K562 (cell line): ENCODE results near the gene WDR83. TPM values are rescaled to one million over a fixed set of nuclear protein-coding genes. Genes with fewer than 3 reads are reported as not detected.

Source experiments
- ATAC-seq: fragments of 200-7000 bp; cut with Tn5 transposase; 3 replicates; pipeline ENCODE4 v1.9.1; 2020; ENCODE audit warnings: moderate library complexity
- BruUV-seq: library from RNA; stranded (reverse); fragments of 400-500 nt; replicated peaks from 2 replicates; lab custom pipeline; 2021; lab: Mats Ljungman, UMichigan
- CTCF ChIA-PET: fragments of 300-600 bp; formaldehyde crosslinking; extraction: SDS; loops from one replicate; lab custom pipeline; 2021; ENCODE audit warnings: low intra/inter-chr PET ratio; lab: Yijun Ruan, JAX
- POLR2A ChIA-PET: fragments of 300-600, 350-650 bp; sonication (Branson Sonifier 250); formaldehyde crosslinking; extraction: SDS; loops from one replicate; lab custom pipeline; 2021; ENCODE audit warnings: antibody characterized with exemption, inconsistent platforms; lab: Yijun Ruan, JAX
- DNase-seq, 4 experiments: peaks; one replicate each; pipeline versions ENCODE4 v3.0.0 to v3.0.0-alpha.2; 2011 to 2018; ENCODE audit warnings: low spot score in 3 of 4, mixed read lengths in 3 of 4; ENCODE audit errors: extremely low read depth in 1 of 4
- FAIRE-seq: peaks from 2 replicates; lab custom pipeline; 2011; peaks lifted over from hg19 to GRCh38; lab: Jason Lieb, UNC
- H2AFZ ChIP-seq: 2 replicates; pipeline ENCODE4 v1.6.0; 2011; ENCODE audit warnings: low read depth, low read length, control low read depth, inconsistent platforms
- H3K27ac ChIP-seq: fragments of 200-600 bp; 3 replicates; pipeline ENCODE4 v1.8.0; 2011; ENCODE audit warnings: low read depth, mild to moderate bottlenecking, control low read depth, inconsistent platforms, low read length, moderate library complexity, mixed read lengths; ENCODE audit errors: extremely low read depth
- H3K27me3 ChIP-seq, 2 experiments: fragments of 300-600 bp in 1 of 2; 2 replicates in 1 of 2; 3 replicates in 1 of 2; pipeline versions ENCODE4 v1.6.0 to v1.8.0; 2011; ENCODE audit warnings: inconsistent platforms in 2 of 2, low read length in 2 of 2, mild to moderate bottlenecking in 1 of 2, mixed read lengths in 1 of 2, moderate library complexity in 1 of 2; ENCODE audit not compliant: control insufficient read depth in 2 of 2, insufficient read depth in 2 of 2
- H3K36me3 ChIP-seq: fragments of 300-600 bp; 3 replicates; pipeline ENCODE4 v1.8.0; 2011; ENCODE audit warnings: mild to moderate bottlenecking, low read length, inconsistent platforms; ENCODE audit not compliant: control insufficient read depth, insufficient read depth
- H3K4me1 ChIP-seq, 2 experiments: fragments of 200-600 bp in 1 of 2; replicated peaks in 1 of 2; 2 replicates in 1 of 2; 3 replicates in 1 of 2; pipeline versions ENCODE4 v1.5.1 to v1.8.0; 2011; ENCODE audit warnings: inconsistent platforms in 2 of 2, low read length in 2 of 2, mild to moderate bottlenecking in 1 of 2, mixed read lengths in 1 of 2, moderate library complexity in 1 of 2; ENCODE audit not compliant: control insufficient read depth in 2 of 2, insufficient read depth in 2 of 2
- H3K4me2 ChIP-seq: 2 replicates; pipeline ENCODE4 v1.6.1; 2011; ENCODE audit warnings: low read length, control low read depth, inconsistent platforms, mixed read lengths; ENCODE audit not compliant: insufficient read depth
- H3K4me3 ChIP-seq: fragments of 200-600 bp; sonication (generic), shearing (Covaris generic); 2 replicates; pipeline ENCODE4 v1.5.1; 2016; ENCODE audit warnings: control low read depth, inconsistent platforms
- H3K79me2 ChIP-seq: fragments of 200-600 bp; 3 replicates; pipeline ENCODE4 v1.8.0; 2011; ENCODE audit warnings: low read length, inconsistent platforms; ENCODE audit not compliant: control insufficient read depth, insufficient read depth
- H3K9ac ChIP-seq, 2 experiments: 2 replicates each; pipeline versions ENCODE4 v1.6.0 to v1.6.1; 2011; ENCODE audit warnings: low read depth in 2 of 2, low read length in 2 of 2, control low read depth in 1 of 2, inconsistent platforms in 1 of 2, mild to moderate bottlenecking in 1 of 2, mixed read lengths in 1 of 2; ENCODE audit not compliant: insufficient read depth in 1 of 2
- H3K9me1 ChIP-seq: one replicate; pipeline ENCODE4 v1.6.0; 2011; ENCODE audit warnings: inconsistent platforms, mild to moderate bottlenecking, low read length, moderate library complexity; ENCODE audit not compliant: control insufficient read depth, insufficient read depth
- H3K9me3 ChIP-seq: replicated peaks from 2 replicates; pipeline ENCODE4 v1.5.1; 2011; ENCODE audit warnings: low read depth, low read length, inconsistent platforms; ENCODE audit not compliant: control insufficient read depth, insufficient read depth
- H4K20me1 ChIP-seq: replicated peaks from 2 replicates; pipeline ENCODE4 v1.6.1; 2011; ENCODE audit warnings: low read length, inconsistent platforms, mixed read lengths; ENCODE audit not compliant: control insufficient read depth, insufficient read depth
- ARID2 ChIP-seq: fragments of 450-650 bp; IDR thresholded peaks from 2 replicates; pipeline ENCODE4 v1.6.1; 2017; ENCODE audit warnings: antibody characterized with exemption, mild to moderate bottlenecking
- PCBP2 ChIP-seq: fragments of 200-400 bp; formaldehyde crosslinking; IDR thresholded peaks from 2 replicates; pipeline ENCODE4 v1.6.1; 2018; ENCODE audit warnings: low read length, low read depth, mild to moderate bottlenecking, moderate library complexity; ENCODE audit not compliant: poor library complexity, severe bottlenecking
- WGBS: fragments of 100-300 bp; shearing (Covaris generic); methylation state at CpG from one replicate; pipeline ENCODE4 v1.1.6; 2016; ENCODE audit warnings: low coverage, mixed read lengths; ENCODE audit not compliant: insufficient coverage; ENCODE audit errors: missing lambda C conversion rate; 5-methylcytosine and 5-hydroxymethylcytosine counted together
- in situ Hi-C: fragments of 300-500 bp; cut with MboI; formaldehyde crosslinking; loops from 4 replicates; pipeline ENCODE4 v1.15.0; 2018; ENCODE audit warnings: inconsistent platforms, mixed read lengths
- intact Hi-C: fragments of 100-400 bp; cut with micrococcal nuclease; formaldehyde crosslinking; loops from 2 replicates; pipeline ENCODE4 v1.14.2; 2022
- polyA plus RNA-seq, 8 experiments: library from polyadenylated mRNA; depleted of rRNA in 4 of 8; stranded (reverse) in 5 of 8; unstranded in 3 of 8; fragments of >200 nt; fragmentation: Nextera tagmentation in 2 of 8; fragmentation: Illumina TruSeq in 1 of 8; extraction: Ambion mirVana in 2 of 8; extraction: Trizol in 1 of 8; gene quantifications; 2 replicates each; pipeline versions ENCODE4 v1.2.1 to v1.2.3, GENCODE V29; 2011 to 2014; ENCODE audit warnings: inconsistent platforms in 1 of 8, missing spikeins in 1 of 8
- total RNA-seq, 7 experiments: library from RNA; depleted of rRNA in 6 of 7; stranded (reverse); fragments of >200 nt in 6 of 7; fragmentation: Illumina TruSeq in 2 of 7; extraction: Trizol in 2 of 7; gene quantifications; 2 replicates each; pipeline versions ENCODE4 v1.2.1 to v1.2.3, GENCODE V29; 2011 to 2021; ENCODE audit warnings: low replicate concordance in 1 of 7
- TF ChIP-seq, protein P1 (sequence below): sonication (generic); formaldehyde crosslinking; IDR thresholded peaks from 2 replicates; pipeline ENCODE4 v1.8.1; 2023; ENCODE audit warnings: mild to moderate bottlenecking, missing genetic modification reagents

WDR83 gene
- total and polyA plus RNA-seq, 9 of the 15 experiments (the other 6 are each of a cell fraction or from before 2014, with no cell fraction given) = 0.52 to 21.3 (median 4.2) TPM

DNA sequence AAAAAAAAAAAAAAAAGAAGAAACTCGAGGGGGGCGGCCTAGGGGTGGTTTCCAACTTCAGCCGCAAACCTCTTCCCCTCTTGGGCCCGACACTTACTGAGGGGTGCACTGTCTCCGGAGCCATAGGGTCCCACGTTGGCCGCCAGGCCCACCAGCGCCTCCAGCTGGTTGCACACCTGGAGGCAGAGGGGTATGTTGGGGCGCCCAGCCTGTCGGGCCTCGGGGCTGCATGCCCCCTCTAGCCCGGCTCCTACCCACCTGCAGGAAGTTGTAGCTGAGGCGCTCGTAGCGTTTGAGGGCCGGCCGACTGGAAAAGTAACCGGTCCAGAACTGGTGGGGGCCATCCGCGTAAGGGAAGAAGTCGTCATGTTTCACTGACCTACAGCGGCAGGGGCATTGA is 8.6 kb upstream of the WDR83 start:
- Histone ChIP-seq H3K4me3 (no peak overlapping the region), H3K9me1 (no peaks in the 10 kb centered on the region), H3K27ac (no peak overlapping the region), H3K4me1 (peaks cover 0 to 8% of the 10 kb centered on the region in 2 experiments; a peak in 2 of 5 replicates), H4K20me1 (no peaks in the 10 kb centered on the region), H2AFZ (no peak overlapping the region), H3K36me3 (peaks cover 31% of the 10 kb centered on the region; the same call in 2 of the 3 replicates), H3K79me2 (no peaks in the 10 kb centered on the region), H3K27me3 (no peaks in the 10 kb centered on the region), H3K4me2 (no peak overlapping the region), H3K9ac (no peak overlapping the region; a peak in 1 of 4 replicates), H3K9me3 (0 out of 2 replicates have a peak, but pooled peaks cover 1% of the 10 kb centered on the region)
- ChIA-PET POLR2A (no interaction called here), CTCF (interaction anchor here (0.6 kb wide), 1 partner anchor 93 kb away, joined by 3 read pairs; no protein-coding TSS in a partner anchor)
- WGBS = 97% methylated on average over 19 of the region's 22 CpGs
- no peak for FAIRE-seq
- TF ChIP-seq ARID2 (no peak), PCBP2 (no peak)
- TF ChIP-seq, protein P1, sequence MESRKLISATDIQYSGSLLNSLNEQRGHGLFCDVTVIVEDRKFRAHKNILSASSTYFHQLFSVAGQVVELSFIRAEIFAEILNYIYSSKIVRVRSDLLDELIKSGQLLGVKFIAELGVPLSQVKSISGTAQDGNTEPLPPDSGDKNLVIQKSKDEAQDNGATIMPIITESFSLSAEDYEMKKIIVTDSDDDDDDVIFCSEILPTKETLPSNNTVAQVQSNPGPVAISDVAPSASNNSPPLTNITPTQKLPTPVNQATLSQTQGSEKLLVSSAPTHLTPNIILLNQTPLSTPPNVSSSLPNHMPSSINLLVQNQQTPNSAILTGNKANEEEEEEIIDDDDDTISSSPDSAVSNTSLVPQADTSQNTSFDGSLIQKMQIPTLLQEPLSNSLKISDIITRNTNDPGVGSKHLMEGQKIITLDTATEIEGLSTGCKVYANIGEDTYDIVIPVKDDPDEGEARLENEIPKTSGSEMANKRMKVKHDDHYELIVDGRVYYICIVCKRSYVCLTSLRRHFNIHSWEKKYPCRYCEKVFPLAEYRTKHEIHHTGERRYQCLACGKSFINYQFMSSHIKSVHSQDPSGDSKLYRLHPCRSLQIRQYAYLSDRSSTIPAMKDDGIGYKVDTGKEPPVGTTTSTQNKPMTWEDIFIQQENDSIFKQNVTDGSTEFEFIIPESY (CRISPR knock-in tag) = peak; percentile 56
- no peak for DNase-seq
- in situ Hi-C loops = no loop called here
- ATAC-seq = no peak
- intact Hi-C loops = no loop called here
- no TSS peak for BruUV-seq
